Stromal cell of bone marrow (primary cell): Measurements from ENCODE around the gene GINM1.

Experiments used
- DNase-seq: peaks from one replicate; pipeline ENCODE4 v3.0.0-alpha.2; 2012; ENCODE audit warnings: low read depth

Gene GINM1

GRCh38 chr6:149565527-149566409 lies at the start of gene GINM1:
Gene GINM1, plus strand, starts transcription at chr6:149566375. Its CDS starts 40 bp downstream, at chr6:149566415.
- peak; percentile 88 for DNase-seq

GRCh38 chr6:149529650-149530049 lies 36.5 kb upstream of the GINM1 start:
- DNase-seq: no peak

- no peak for DNase-seq
These were observed 31.4 kb upstream of the GINM1 start for GRCh38 chr6:149534742-149535141.

GRCh38 chr6:149541139-149541538 lies 25.0 kb upstream of the GINM1 start:
- DNase-seq: no peak

- DNase-seq: no peak
These were observed 21.4 kb upstream of the GINM1 start for GRCh38 chr6:149544646-149545257.

GRCh38 chr6:149545258-149545753 lies 20.9 kb upstream of the GINM1 start:
- DNase-seq: peak; percentile 63

- peak; percentile 91 for DNase-seq
These were observed 20.3 kb upstream of the GINM1 start, which contains the start of gene PPIL4 for GRCh38 chr6:149545754-149546471. Gene PPIL4, minus strand, starts transcription at chr6:149546043. Its CDS starts 38 bp downstream, at chr6:149546005.

GRCh38 chr6:149551920-149552319 lies 14.3 kb upstream of the GINM1 start:
- DNase-seq: no peak

GRCh38 chr6:149558029-149558428 lies 8.1 kb upstream of the GINM1 start:
- DNase-seq: no peak

GRCh38 chr6:149559389-149559788 lies 6.8 kb upstream of the GINM1 start:
- DNase-seq: no peak

- no peak for DNase-seq
These were observed 5.4 kb upstream of the GINM1 start for GRCh38 chr6:149560736-149561135.

GRCh38 chr6:149563203-149563927 lies 2.8 kb upstream of the GINM1 start:
- peak; percentile 80 for DNase-seq

- no peak for DNase-seq
These were observed 2.2 kb upstream of the GINM1 start for GRCh38 chr6:149563928-149564325.

- DNase-seq: no peak
These were observed 427 bp downstream of the GINM1 start for GRCh38 chr6:149566410-149567193.

GRCh38 chr6:149567194-149567586 lies 1.0 kb downstream of the GINM1 start:
- DNase-seq: no peak

GRCh38 chr6:149567945-149568585 lies 1.9 kb downstream of the GINM1 start:
- no peak for DNase-seq

GRCh38 chr6:149580880-149581279 lies 14.7 kb downstream of the GINM1 start:
- DNase-seq: no peak

- no peak for DNase-seq
These were observed 15.2 kb downstream of the GINM1 start for GRCh38 chr6:149581349-149581748.

- no peak for DNase-seq
These were observed 20.0 kb downstream of the GINM1 start for GRCh38 chr6:149586149-149586548.

GRCh38 chr6:149592983-149593382 lies 26.8 kb downstream of the GINM1 start:
- DNase-seq: no peak
